HG03378 (cell line): Measurements from ENCODE around the gene SYT8.

Experiments
- ATAC-seq: cut with Tn5 transposase; IDR thresholded peaks from one replicate; pipeline ENCODE4 v1.9.1; 2021; ENCODE audit warnings: mild to moderate bottlenecking, moderate library complexity; ENCODE audit not compliant: unreplicated experiment

Gene SYT8

DNA sequence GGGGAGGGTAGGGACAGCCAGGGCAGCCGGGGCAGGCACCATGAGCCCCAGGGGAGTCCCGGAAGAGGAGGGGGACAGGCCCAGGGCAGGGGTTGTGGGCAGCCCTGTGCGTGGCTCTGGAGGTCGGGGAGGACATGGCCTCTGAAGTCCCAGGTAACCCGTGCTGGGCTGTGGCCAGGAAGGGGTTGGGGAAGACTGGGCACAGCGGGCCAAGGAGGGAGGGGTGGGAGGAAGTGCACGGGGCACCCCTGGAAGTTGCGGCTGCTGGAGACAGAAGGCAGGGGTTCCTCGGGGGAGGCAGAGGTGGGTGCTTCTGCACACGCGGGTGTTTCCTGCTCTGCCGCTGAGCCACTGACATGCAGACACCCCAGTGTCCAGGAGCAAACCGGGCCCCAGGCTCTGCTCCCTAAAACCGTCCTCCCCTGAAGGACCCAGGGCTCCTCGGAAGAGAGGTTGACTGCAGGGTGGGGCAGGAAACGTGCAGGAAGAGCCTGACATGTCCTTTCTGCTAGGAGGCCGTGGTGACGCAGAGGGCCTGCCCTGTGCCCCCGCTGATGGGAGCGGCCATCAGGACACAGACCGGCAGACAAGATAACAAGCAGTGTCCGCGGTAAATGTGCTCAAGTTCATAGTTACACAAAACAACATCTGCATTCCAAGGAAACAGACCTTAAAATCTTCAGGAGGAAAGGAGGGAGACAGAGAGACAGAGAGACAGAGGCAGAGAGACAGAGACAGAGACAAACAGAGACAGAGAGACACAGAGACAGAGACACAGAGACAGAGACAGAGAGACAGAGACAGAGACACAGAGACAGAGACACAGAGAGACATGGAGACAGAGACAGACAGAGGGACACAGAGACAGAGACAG, 9.7 kb downstream of the SYT8 start:
- ATAC-seq = no peak

- no peak for ATAC-seq
Measured at GRCh38 chr11:1845095-1845429, 10.3 kb downstream of the SYT8 start.

DNA sequence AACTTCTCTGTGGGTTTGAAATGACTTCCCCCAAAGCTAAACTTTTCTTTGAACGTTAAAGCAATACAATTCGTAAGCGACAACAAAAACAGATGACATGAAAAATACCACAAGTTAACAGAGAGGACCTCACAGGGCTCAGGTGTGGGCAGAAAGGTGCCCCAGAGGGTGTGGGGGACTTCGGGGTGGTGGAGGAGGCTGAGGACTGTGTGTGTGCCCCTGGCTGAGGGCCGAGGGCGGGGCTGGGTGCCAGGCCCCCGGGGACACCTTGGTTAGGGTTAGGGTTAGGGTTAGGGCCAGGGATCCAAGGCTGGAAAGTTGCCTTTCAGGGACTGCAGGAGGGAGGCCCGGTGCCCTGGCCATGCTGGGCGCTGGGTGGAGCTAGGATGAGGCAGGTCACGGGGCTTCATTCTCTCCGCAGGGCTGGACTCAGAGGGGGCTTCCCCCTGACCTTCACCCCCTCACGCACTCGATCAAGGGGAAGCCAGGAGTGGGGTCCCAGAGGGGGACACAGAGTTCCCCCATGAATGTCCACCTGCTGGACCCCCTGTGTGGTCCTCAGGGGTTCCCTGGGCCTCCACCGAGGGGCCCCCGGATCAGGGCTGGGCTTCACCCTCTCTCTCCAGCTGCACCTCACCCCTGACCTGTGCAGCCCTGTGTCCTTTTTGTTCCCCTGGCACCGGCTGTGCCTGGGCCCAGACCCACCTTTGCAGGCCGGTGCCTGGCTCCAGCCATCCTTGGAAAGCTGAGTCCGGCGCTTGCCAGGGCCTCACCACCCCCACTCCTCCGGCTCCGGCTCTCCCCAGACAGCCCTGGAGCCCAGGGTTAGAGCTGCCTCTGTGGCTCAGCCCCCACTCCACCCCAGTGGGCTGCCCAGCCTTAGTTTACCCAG, 11.0 kb downstream of the SYT8 start:
- ATAC-seq = no peak

GRCh38 chr11:1846453-1846932, 11.7 kb downstream of the SYT8 start:
- no peak for ATAC-seq

GRCh38 chr11:1847006-1847735, 12.4 kb downstream of the SYT8 start:
- ATAC-seq = no peak

DNA sequence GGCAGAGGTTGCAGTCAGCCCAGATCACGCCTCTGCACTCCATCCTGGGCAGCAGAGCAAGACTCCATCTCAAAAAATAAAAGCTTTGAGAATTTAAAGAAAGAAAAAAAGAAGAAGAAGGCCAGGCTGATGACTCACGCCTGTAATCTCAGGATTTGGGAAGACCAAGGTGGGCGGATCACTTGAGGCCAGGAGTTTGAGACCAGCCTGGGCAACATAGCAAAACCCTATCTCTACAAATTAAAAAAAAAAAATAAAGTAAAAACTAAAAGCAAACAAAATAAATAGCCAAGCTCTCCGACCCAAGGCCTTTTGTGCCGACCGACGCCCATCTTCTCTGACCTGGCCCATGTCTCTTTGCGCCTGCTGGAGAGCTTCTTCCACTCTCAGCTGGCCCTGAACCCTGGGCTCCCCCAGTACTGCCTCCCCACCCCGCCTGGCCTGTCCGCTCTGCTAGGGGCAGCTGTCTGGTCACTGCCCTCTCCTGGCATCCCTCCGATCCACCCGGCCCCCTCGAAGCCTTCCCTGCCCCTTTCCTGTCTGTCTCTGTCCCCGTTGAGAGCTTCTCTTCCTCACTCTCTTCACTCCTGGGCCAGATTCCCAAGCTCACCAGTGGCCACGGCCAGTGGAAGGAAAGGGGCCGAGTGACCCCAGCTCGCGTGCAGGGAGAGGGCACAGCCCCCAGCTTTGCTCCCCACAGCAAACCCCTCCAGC, 13.3 kb downstream of the SYT8 start:
- ATAC-seq = no peak

GRCh38 chr11:1848640-1849430, 14.0 kb downstream of the SYT8 start:
- ATAC-seq = no peak

DNA sequence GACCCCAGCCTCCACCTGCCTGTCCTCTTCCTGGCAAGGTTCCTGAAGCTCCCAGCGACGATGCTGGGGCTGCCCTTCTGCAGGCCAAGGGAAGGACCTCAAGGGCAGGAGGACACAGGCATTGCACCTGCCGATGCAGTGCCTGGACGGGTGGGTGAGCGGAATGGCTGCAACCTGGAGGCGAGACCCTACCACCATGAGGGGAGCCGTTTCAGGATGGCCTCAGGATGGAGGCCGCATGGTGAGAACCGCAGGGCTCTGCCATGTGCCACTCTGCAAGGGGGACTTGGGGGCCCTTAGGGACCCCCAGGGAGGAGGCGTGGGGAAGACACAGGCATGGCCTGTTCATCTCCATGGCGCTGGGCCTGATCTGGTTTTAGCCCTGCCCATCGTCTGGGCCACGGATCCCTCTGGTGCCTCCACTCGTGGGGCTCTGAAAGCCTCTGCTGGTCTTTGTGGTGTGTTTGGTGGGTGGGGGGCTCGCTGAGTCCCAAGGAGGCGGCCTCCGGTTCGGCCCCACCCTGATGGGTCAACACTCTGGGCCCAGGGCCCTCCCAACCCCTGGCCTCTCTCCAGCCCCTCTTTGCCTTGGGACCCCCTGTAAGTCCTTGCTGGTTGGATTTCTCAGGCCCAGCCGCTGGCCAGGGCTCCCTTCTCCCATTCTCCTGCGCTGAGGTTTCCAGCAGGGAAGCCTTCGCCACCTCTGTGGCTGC, 16.8 kb downstream of the SYT8 start:
- no peak for ATAC-seq

DNA sequence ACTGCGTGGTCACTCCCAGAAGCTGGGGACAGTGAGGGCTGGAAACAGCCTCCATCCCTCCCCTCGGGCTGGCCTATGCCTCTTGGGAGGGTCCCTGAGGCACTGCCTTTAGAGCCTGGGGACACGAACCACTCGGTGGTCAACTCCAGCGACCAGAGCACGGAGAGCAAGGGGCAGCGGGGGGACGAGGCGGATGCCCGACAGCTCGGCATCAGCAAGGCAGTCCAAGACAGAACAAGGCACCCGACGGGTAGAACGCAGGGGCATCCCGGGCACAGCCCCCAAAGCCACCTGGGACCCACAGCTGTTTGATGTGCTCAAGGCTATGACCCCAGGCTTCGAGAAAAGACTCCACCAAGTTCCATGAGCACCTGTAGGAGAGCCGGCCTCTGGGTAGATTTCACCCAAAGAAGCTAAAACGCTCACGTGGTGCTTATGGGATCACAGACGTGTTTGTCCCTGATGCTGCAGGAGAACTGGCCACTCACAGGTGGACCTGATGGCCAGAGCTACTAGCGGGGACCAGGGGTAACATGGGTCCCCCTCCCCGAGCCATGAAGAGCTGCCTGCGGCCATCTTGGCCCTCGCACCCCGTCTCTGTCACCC, 17.6 kb downstream of the SYT8 start:
- no peak for ATAC-seq

GRCh38 chr11:1852877-1853276, 18.1 kb downstream of the SYT8 start, which contains the start of gene LSP1:
Gene LSP1 (plus strand): TSS chr11:1853084. CDS start chr11:1853145, 61 bp downstream.
- ATAC-seq = peak; percentile 38

- no peak for ATAC-seq
Measured at GRCh38 chr11:1853376-1854131, 18.8 kb downstream of the SYT8 start.

DNA sequence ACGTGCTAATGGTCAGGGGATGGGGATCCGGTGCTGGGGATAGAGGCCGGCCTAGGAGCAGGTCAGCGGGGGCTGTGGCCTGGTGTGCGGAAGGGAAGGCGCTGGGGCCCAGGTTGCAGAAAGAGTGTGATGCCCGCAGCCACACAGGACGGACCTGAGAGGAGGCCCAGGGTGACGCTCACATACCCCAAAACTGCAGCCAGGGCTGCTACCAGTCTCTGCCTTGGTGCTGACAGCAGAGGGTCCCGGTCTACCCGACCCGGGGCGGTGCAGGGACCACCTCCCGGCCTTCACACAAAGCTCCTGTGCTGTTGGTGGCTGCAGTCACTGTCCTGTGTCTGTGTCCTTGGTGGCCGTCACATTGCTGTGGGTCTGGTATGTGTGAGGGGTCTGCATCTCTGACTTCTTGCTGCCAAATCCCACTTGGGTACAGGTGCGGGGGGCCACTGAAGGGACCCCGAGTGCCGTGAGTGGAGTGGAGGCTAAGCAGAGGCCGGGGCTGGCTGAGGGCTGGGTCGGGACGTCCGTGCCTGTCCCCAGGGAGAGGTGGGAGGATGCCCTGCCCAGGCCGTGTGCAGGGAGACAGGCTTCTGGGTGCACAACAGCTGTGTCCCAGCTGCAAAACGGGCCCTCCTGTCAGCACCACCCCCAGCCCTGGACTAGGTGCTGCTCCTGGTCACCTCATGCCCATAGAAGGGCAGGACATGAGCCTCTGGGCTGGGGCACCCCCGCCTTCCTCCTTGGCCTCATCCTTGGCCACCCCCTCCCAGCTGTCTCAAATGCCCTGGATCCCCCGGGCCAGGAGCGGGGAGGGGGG, 19.6 kb downstream of the SYT8 start:
- ATAC-seq = peak; percentile 10

- peak; percentile 28 for ATAC-seq
Measured at GRCh38 chr11:1854949-1855885, 20.4 kb downstream of the SYT8 start.

GRCh38 chr11:1855886-1856265, 21.1 kb downstream of the SYT8 start:
- ATAC-seq = no peak

DNA sequence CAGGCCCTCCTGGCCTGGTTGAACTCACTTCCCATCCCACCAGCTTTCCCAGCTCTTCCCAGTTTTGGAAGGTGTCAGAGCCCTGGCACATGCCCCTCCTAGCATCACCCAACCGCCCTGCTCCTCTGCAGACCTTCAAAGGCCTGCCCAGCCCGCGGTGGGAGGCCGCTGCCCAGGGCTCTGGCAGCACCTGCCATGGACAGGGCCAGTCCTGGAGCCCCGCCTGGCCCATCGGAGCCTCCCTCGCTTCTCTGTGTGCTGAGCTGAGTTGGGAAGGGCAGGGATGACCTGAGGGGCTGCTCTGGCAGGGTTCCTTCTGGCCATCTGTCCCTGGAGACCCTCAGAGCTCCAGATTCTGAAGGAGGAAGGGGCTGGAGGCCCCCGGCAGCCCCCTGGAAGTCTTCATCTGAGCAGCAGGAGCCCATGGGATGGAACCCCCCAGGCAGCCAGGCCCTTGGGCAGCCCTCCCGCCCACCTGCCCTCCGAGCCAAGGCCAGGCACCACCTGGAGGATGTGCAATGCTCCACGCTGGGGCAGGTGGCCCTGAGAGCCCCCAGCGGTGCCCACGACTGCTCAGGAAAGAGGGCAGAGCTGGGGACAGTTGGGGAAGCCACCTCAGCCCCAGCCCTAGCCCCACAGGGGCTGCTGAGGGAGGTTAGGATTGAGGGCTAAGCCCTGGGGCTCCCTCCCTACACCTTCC, 21.7 kb downstream of the SYT8 start:
- ATAC-seq = no peak
